Measurements from ENCODE around the gene SCYGR7.
"Not testable (repeated sequence)": the region's sequence is repeated elsewhere in the genome, so short reads cannot be mapped to it uniquely, and the experiment has no call there.

The SCYGR7 gene
- total RNA-seq = 0 reads per million in 3 experiments

GRCh38 chr2:227728035-227728434, at the start of gene SCYGR7:
Gene SCYGR7 (plus strand): TSS chr2:227728335. CDS start chr2:227728335, 0 bp downstream.
- DNase-seq = no peak

GRCh38 chr2:227684258-227684657, 43.9 kb upstream of the SCYGR7 start:
- no peak for DNase-seq

- DNase-seq = no peak
Observed at GRCh38 chr2:227687189-227687588, 40.9 kb upstream of the SCYGR7 start.

GRCh38 chr2:227696990-227697679, 31.0 kb upstream of the SCYGR7 start:
- DNase-seq = no peak

- no peak for DNase-seq
Observed at GRCh38 chr2:227701556-227701955, 26.6 kb upstream of the SCYGR7 start.

- no peak for DNase-seq
Observed at GRCh38 chr2:227703280-227703732, 24.8 kb upstream of the SCYGR7 start.

- DNase-seq = no peak
Observed at GRCh38 chr2:227703961-227704360, 24.2 kb upstream of the SCYGR7 start.

- DNase-seq = no peak
Observed at GRCh38 chr2:227706859-227707258, 21.3 kb upstream of the SCYGR7 start.

GRCh38 chr2:227707390-227707789, 20.7 kb upstream of the SCYGR7 start:
- DNase-seq = no peak

- DNase-seq = no peak
Observed at GRCh38 chr2:227710986-227711385, 17.1 kb upstream of the SCYGR7 start.

GRCh38 chr2:227713291-227713690, 14.8 kb upstream of the SCYGR7 start:
- no peak for DNase-seq

- no peak for DNase-seq
Observed at GRCh38 chr2:227716501-227716900, 11.6 kb upstream of the SCYGR7 start.

- no peak for DNase-seq
Observed at GRCh38 chr2:227717687-227718567, 10.2 kb upstream of the SCYGR7 start, which contains the start of gene SLC19A3. Gene SLC19A3 (minus strand): TSS chr2:227718028. CDS start chr2:227702318, 15,710 bp downstream.

GRCh38 chr2:227719641-227720040, 8.5 kb upstream of the SCYGR7 start:
- no peak for DNase-seq

GRCh38 chr2:227720680-227721079, 7.5 kb upstream of the SCYGR7 start:
- no peak for DNase-seq

- DNase-seq = not testable (repeated sequence)
Observed at GRCh38 chr2:227722821-227723220, 5.3 kb upstream of the SCYGR7 start.

- no peak for DNase-seq
Observed at GRCh38 chr2:227724394-227725039, 3.6 kb upstream of the SCYGR7 start, which contains the start of gene SCYGR6. Gene SCYGR6 (minus strand): TSS chr2:227724757. CDS start chr2:227724757, 0 bp downstream.

- no peak for DNase-seq
Observed at GRCh38 chr2:227739351-227739750, 11.2 kb downstream of the SCYGR7 start.

- not testable (repeated sequence) for DNase-seq
Observed at GRCh38 chr2:227740705-227741104, 12.6 kb downstream of the SCYGR7 start.

GRCh38 chr2:227745594-227745993, 17.5 kb downstream of the SCYGR7 start, which contains the start of gene SCYGR8:
Gene SCYGR8 (plus strand): TSS chr2:227745894. CDS start chr2:227745894, 0 bp downstream.
- DNase-seq = no peak

- no peak for DNase-seq
Observed at GRCh38 chr2:227748079-227748478, 19.9 kb downstream of the SCYGR7 start.

GRCh38 chr2:227756261-227756660, 28.1 kb downstream of the SCYGR7 start:
- DNase-seq = not testable (repeated sequence)
